Epithelial cell of proximal tubule (primary cell): ENCODE measurements around the gene ASIC3. TPM values are rescaled to one million over a fixed set of nuclear protein-coding genes. Genes with fewer than 3 reads are reported as not detected.
A peak's percentile ranks its signal among the peaks of the same experiment; 100 is the strongest.

Experiments used
- DNase-seq: peaks from one replicate; pipeline ENCODE4 v3.0.0-alpha.2; 2011; ENCODE audit warnings: low read depth
- H3K4me3 ChIP-seq: 2 replicates; pipeline ENCODE4 v1.5.1; 2011; ENCODE audit warnings: low read depth, mild to moderate bottlenecking, low read length
- CTCF ChIP-seq: conservative IDR thresholded peaks from 2 replicates; pipeline ENCODE4 v1.5.1; 2012; ENCODE audit warnings: low read depth, mild to moderate bottlenecking, low read length
- total RNA-seq: library from RNA; depleted of rRNA; stranded (reverse); fragments of >200 nt; gene quantifications from 2 replicates; pipeline ENCODE4 v1.2.3, GENCODE V29; 2015

Gene ASIC3
- total RNA-seq, 1 donor from 2014 or later = 2.5 TPM

- no peak for TF ChIP-seq CTCF
- H3K4me3 ChIP-seq = no peak overlapping the region
- DNase-seq = no peak
These were observed 4.8 kb downstream of the ASIC3 start for GRCh38 chr7:151053096-151053495.

- no peak overlapping the region for H3K4me3 ChIP-seq
- no peak for DNase-seq
- TF ChIP-seq CTCF = no peak
These were observed 5.4 kb downstream of the ASIC3 start for GRCh38 chr7:151053751-151054150.

- no peak overlapping the region for H3K4me3 ChIP-seq
- no peak for TF ChIP-seq CTCF
- no peak for DNase-seq
These were observed 7.9 kb downstream of the ASIC3 start for GRCh38 chr7:151056283-151056665.

- no peak for TF ChIP-seq CTCF
- no peak for DNase-seq
These were observed 8.6 kb downstream of the ASIC3 start for GRCh38 chr7:151056666-151057505.

DNA sequence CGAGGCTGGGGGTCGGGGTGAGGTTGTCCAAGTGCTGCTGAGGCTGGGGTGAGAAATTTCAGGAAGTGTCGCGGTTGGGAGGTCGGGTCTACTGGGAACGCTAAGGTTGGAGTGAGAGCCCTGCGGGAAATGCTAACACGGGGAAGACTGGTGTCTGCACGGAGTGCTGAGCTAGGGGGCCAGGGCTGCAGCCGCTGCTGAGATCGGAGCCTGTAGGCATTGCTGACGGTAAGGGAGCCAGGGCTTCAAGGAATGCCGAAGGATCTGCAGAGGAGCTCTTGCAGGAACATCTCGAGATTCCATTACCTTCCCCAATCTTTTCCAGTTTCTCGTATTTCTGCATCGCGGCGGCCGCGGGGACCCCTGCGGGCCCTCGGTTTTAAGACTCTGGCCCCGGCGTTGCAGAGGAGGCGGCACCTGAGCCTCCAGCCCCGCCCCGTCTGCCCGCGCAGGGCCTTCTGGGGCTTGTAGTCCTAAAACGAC lies 9.2 kb downstream of the ASIC3 start, which contains the start of gene CDK5:
Gene CDK5, minus strand, starts transcription at position 392 of the 483 bp plus-strand sequence. Its CDS starts 49 bp downstream, at position 343.
- H3K4me3 ChIP-seq = peak within 1 kb of the TSS; percentile 71
- no peak for TF ChIP-seq CTCF
- DNase-seq = no peak

More at GRCh38 chr7:151056666-151057505, 8.6 kb downstream of the ASIC3 start:
- H3K4me3 ChIP-seq = peak overlapping the region; percentile 71

DNA sequence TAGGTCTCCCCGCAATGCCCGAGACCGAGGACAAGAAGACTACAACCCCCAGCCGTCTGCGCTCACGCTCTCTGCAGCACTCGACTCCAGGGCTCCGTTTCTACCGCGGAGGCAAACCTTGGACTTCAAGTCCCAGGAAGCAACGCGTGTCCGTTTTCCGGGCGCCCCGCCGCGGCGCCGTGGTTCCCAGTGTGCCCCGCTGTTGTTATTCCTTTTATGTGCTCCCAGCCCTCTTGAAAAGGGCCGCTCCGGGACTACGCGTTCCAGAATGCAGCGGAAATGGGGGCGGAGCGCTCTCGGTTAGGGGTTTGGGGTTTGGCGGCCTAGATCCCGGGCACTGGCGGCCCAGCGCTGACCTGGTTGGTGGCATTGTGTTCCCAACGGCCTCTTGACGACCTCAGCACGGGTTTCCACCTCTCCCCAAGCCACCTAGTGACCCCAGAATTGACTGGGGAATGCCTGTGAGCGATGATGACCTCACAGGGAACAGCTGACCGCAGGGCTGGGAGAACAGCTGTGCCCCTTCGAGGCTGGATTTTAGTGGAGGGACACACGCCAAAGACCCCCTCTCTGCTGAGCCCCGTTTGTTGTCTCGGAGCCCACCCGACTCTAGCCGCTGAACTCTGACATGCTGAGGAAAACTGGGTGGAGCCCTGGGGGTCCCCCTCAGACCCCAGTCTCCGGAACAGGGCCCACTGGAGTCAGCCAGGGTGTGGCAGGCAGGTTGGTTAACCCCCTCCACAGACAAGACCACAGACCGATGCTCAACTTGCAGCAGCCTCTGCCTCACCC lies 9.9 kb downstream of the ASIC3 start:
- peak overlapping the region; percentile 71 for H3K4me3 ChIP-seq
- no peak for TF ChIP-seq CTCF
- peak; percentile 95 for DNase-seq
